ENCODE measurements around the gene PHLDB1. TPM values are rescaled to one million over a fixed set of nuclear protein-coding genes. Genes with fewer than 3 reads are reported as not detected.
A peak's percentile ranks its signal among the peaks of the same experiment; 100 is the strongest.

PHLDB1 gene
- total RNA-seq, 1 donor from 2014 or later, result 7.5 TPM

- ATAC-seq, result no peak
- DNase-seq (ENCODE audit: low spot score), result no peak
Measured at GRCh38 chr11:118636569-118637290, 29.3 kb downstream of the PHLDB1 start.

- DNase-seq (ENCODE audit: low spot score), result no peak
- no peak for ATAC-seq
Measured at GRCh38 chr11:118638726-118639125, 31.3 kb downstream of the PHLDB1 start.

GRCh38 chr11:118639899-118640298 is 32.5 kb downstream of the PHLDB1 start:
- DNase-seq (ENCODE audit: low spot score) (no peak), ATAC-seq (no peak)

GRCh38 chr11:118640332-118641154 is 33.1 kb downstream of the PHLDB1 start:
- ATAC-seq, result peak; percentile 28
- DNase-seq (ENCODE audit: low spot score), result no peak

GRCh38 chr11:118641397-118642019 is 34.1 kb downstream of the PHLDB1 start:
- DNase-seq (ENCODE audit: low spot score), result no peak
- no peak for ATAC-seq

- DNase-seq (ENCODE audit: low spot score) (no peak), ATAC-seq (no peak)
Measured at GRCh38 chr11:118643142-118643994, 36.0 kb downstream of the PHLDB1 start.

GRCh38 chr11:118643995-118644345 is 36.6 kb downstream of the PHLDB1 start:
- no peak for DNase-seq (ENCODE audit: low spot score)
- ATAC-seq, result no peak

GRCh38 chr11:118644496-118644895 is 37.1 kb downstream of the PHLDB1 start:
- ATAC-seq (no peak), DNase-seq (ENCODE audit: low spot score) (no peak)

- no peak for DNase-seq (ENCODE audit: low spot score)
- ATAC-seq, result no peak
Measured at GRCh38 chr11:118645066-118645715, 37.8 kb downstream of the PHLDB1 start.

- ATAC-seq (no peak), DNase-seq (ENCODE audit: low spot score) (no peak)
Measured at GRCh38 chr11:118646393-118646792, 39.0 kb downstream of the PHLDB1 start.

- DNase-seq (ENCODE audit: low spot score), result no peak
- no peak for ATAC-seq
Measured at GRCh38 chr11:118648291-118648690, 40.9 kb downstream of the PHLDB1 start.

- ATAC-seq (peak; percentile 39), DNase-seq (ENCODE audit: low spot score) (no peak)
Measured at GRCh38 chr11:118649941-118650340, 42.5 kb downstream of the PHLDB1 start.

- ATAC-seq (no peak), DNase-seq (ENCODE audit: low spot score) (no peak)
Measured at GRCh38 chr11:118650366-118650765, 43.0 kb downstream of the PHLDB1 start.

GRCh38 chr11:118651820-118652219 is 44.4 kb downstream of the PHLDB1 start:
- ATAC-seq (no peak), DNase-seq (ENCODE audit: low spot score) (no peak)

- no peak for DNase-seq (ENCODE audit: low spot score)
Measured at GRCh38 chr11:118652681-118653181, 45.3 kb downstream of the PHLDB1 start.

GRCh38 chr11:118653684-118654390 is 46.4 kb downstream of the PHLDB1 start:
- DNase-seq (ENCODE audit: low spot score) (no peak), ATAC-seq (no peak)

More at GRCh38 chr11:118652681-118653181, 45.3 kb downstream of the PHLDB1 start:
- ATAC-seq, result no peak

GRCh38 chr11:118655486-118656190 is 48.2 kb downstream of the PHLDB1 start:
- DNase-seq (ENCODE audit: low spot score) (no peak), ATAC-seq (no peak)

GRCh38 chr11:118656563-118657165 is 49.2 kb downstream of the PHLDB1 start:
- no peak for ATAC-seq
- DNase-seq (ENCODE audit: low spot score), result no peak

All from left lobe of liver (tissue), 2 donors.